B cell (primary cell): ENCODE measurements around the gene ESPN. TPM values are rescaled to one million over a fixed set of nuclear protein-coding genes. Genes with fewer than 3 reads are reported as not detected.

Source experiments
- ATAC-seq: fragments of 200-7000 bp; cut with Tn5 transposase; one replicate; pipeline ENCODE4 v1.10.0; 2021; ENCODE audit warnings: low read depth, mild to moderate bottlenecking, moderate number of reproducible peaks, moderate library complexity
- CTCF ChIA-PET: fragments of 350-600 bp; sonication (Branson Sonifier 250); formaldehyde crosslinking; loops from one replicate; lab custom pipeline; 2021; ENCODE audit warnings: antibody characterized with exemption, inconsistent platforms; lab: Charles Lee
- POLR2A ChIA-PET: fragments of 350-600 bp; sonication (Branson Sonifier 250); formaldehyde crosslinking; loops from one replicate; lab custom pipeline; 2021; ENCODE audit warnings: antibody characterized with exemption; lab: Charles Lee
- DNase-seq: peaks from one replicate; pipeline ENCODE4 v3.0.0; 2013
- H2AFZ ChIP-seq: 2 replicates; pipeline ENCODE4 v1.6.1; 2012; ENCODE audit warnings: mild to moderate bottlenecking, low read depth, low read length; ENCODE audit not compliant: insufficient read depth, poor library complexity, severe bottlenecking
- H3K27ac ChIP-seq, 2 donors: 1 replicate in 1 of 2; 2 replicates in 1 of 2; pipeline ENCODE4 v1.5.1; 2012 to 2013; ENCODE audit warnings: low read length in 2 of 2, mild to moderate bottlenecking in 2 of 2, moderate library complexity in 1 of 2
- H3K27me3 ChIP-seq, 4 experiments: fragments of 200-600 bp in 1 of 4; sonication (generic) in 1 of 4; replicated peaks in 1 of 4; 1 replicate in 2 of 4; 2 replicates in 2 of 4; pipeline versions ENCODE4 v1.6.1 to v1.7.0; 2013 to 2016; ENCODE audit warnings: low read length in 3 of 4, mild to moderate bottlenecking in 2 of 4, mixed read lengths in 1 of 4, moderate library complexity in 1 of 4; ENCODE audit not compliant: insufficient read depth in 4 of 4, control insufficient read depth in 3 of 4; ENCODE audit errors: control extremely low read depth in 1 of 4
- H3K36me3 ChIP-seq, 2 experiments: replicated peaks in 1 of 2; 1 replicate in 1 of 2; 2 replicates in 1 of 2; pipeline versions ENCODE4 v1.6.1 to v1.7.1; 2013; ENCODE audit warnings: low read length in 1 of 2; ENCODE audit not compliant: insufficient read depth in 2 of 2, control insufficient read depth in 1 of 2; ENCODE audit errors: control extremely low read depth in 1 of 2, extremely low read depth in 1 of 2
- H3K4me1 ChIP-seq, 2 donors: fragments of 200-600 bp in 1 of 2; sonication (generic) in 1 of 2; 1 replicate in 1 of 2; 2 replicates in 1 of 2; pipeline versions ENCODE4 v1.5.1 to v1.6.1; 2013 to 2017; ENCODE audit warnings: low read length in 2 of 2; ENCODE audit not compliant: control insufficient read depth in 2 of 2, insufficient read depth in 2 of 2
- H3K4me2 ChIP-seq: replicated peaks from 2 replicates; pipeline ENCODE3; 2012; ENCODE audit warnings: mild to moderate bottlenecking, low read depth, low read length; ENCODE audit not compliant: poor library complexity, severe bottlenecking
- H3K4me3 ChIP-seq, 5 experiments: fragments of 200-600 bp in 1 of 5; sonication (generic) in 1 of 5; 1 replicate in 3 of 5; 2 replicates in 2 of 5; pipeline versions ENCODE4 v1.5.1 to v1.7.0; 2011 to 2016; ENCODE audit warnings: low read length in 4 of 5, mild to moderate bottlenecking in 4 of 5, low read depth in 2 of 5, control low read depth in 1 of 5, moderate library complexity in 1 of 5; ENCODE audit not compliant: insufficient read depth in 1 of 5; ENCODE audit errors: control extremely low read depth in 1 of 5, extremely low read depth in 1 of 5
- H3K79me2 ChIP-seq: fragments of 200-600 bp; sonication (generic); one replicate; pipeline ENCODE4 v1.6.0; 2016; ENCODE audit warnings: low read length; ENCODE audit not compliant: control insufficient read depth, insufficient read depth
- H3K9ac ChIP-seq: fragments of 200-600 bp; sonication (generic); 2 replicates; pipeline ENCODE4 v1.6.1; 2017; ENCODE audit warnings: mild to moderate bottlenecking, low read length, moderate library complexity
- H3K9me3 ChIP-seq, 3 donors: one replicate each; pipeline versions ENCODE4 v1.6.1 to v1.7.1; 2013; ENCODE audit warnings: low read length in 2 of 3; ENCODE audit not compliant: control insufficient read depth in 2 of 3, insufficient read depth in 1 of 3; ENCODE audit errors: control extremely low read depth in 1 of 3
- H4K20me1 ChIP-seq: 2 replicates; pipeline ENCODE4 v1.6.0; 2012; ENCODE audit warnings: mild to moderate bottlenecking, low read length; ENCODE audit not compliant: insufficient read depth, control insufficient read depth, poor library complexity, severe bottlenecking
- H3K27ac Mint-ChIP-seq: one replicate; pipeline ENCODE4 v1.8.0; 2021; ENCODE audit warnings: mixed read lengths
- H3K27me3 Mint-ChIP-seq: one replicate; pipeline ENCODE4 v1.8.0; 2021; ENCODE audit warnings: mixed read lengths
- H3K4me1 Mint-ChIP-seq: one replicate; pipeline ENCODE4 v1.8.0; 2021; ENCODE audit warnings: mixed read lengths
- H3K4me3 Mint-ChIP-seq: one replicate; pipeline ENCODE4 v1.8.0; 2021; ENCODE audit warnings: mixed read lengths
- H3K9me3 Mint-ChIP-seq: one replicate; pipeline ENCODE4 v1.8.0; 2022; ENCODE audit warnings: mixed read lengths; ENCODE audit not compliant: insufficient read depth
- EZH2 ChIP-seq: IDR thresholded peaks from 2 replicates; pipeline ENCODE4 v1.6.1; 2012; ENCODE audit warnings: borderline replicate concordance, low read depth, mild to moderate bottlenecking, moderate library complexity, low read length; ENCODE audit not compliant: insufficient read depth, poor library complexity, severe bottlenecking
- WGBS: methylation state at CpG from one replicate; pipeline ENCODE4 v1.1.5; 2013; ENCODE audit warnings: missing lambda C conversion rate; ENCODE audit not compliant: insufficient coverage; 5-methylcytosine and 5-hydroxymethylcytosine counted together
- intact Hi-C: fragments of 100-400 bp; cut with micrococcal nuclease; formaldehyde crosslinking; loops from one replicate; pipeline ENCODE4 v1.10.0; 2022
- polyA plus RNA-seq: library from polyadenylated mRNA; depleted of rRNA; stranded (reverse); fragments of >200 nt; gene quantifications from 2 replicates; pipeline ENCODE4 v1.2.3, GENCODE V29; 2012
- total RNA-seq, 2 donors: library from RNA; stranded (reverse); fragments of 120-200 nt in 1 of 2; gene quantifications; 1 replicate in 1 of 2; 2 replicates in 1 of 2; pipeline versions ENCODE4 v1.2.3 to v1.2.4, GENCODE V29; 2013 to 2022
- TF ChIP-seq, protein P1 (sequence below): fragments of 200-600 bp; IDR thresholded peaks from one replicate; pipeline ENCODE4 v1.8.0; 2022; ENCODE audit warnings: antibody characterized with exemption, mild to moderate bottlenecking

ESPN gene
- total and polyA plus RNA-seq, 2 donors (not counting 1 experiment from before 2014, with no cell fraction given) = 0.19 to 0.25 TPM

DNA sequence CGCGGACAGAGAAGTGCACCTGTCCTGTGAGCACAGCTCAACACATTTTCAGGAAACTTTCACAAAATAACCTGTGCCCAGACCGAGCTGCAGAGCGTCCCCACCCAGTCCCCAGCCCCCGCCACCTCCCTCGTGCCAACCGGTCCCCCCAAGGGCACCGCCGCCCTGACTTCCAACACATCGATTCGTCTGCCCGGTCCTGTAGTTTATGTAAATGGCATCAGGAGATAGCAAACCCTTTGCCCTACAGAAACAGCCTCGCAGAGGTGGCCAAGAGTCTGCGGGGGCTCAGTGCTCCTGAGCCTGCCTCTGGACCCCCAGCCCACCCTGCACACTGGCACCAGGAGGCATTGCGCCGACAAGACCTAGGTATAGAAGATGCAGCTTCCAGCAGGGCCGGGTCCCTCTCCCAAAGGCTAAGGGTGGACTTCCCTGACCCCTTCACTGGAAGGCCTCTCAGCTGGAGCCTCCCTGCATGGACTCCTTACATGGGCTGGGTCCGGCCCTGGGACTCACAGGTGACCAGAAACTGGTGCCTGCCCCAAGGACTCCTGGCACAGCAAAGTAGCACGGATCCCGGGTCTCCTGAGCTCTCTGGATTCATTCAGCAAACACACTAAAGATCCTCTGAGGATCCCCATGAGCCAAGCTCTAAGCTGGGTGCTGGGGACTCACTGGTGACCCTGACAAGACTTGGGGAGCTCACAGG is 73.4 kb downstream of the ESPN start:
- H3K27me3 Mint-ChIP-seq = peaks cover 34% of the 10 kb centered on the region
- H3K9me3 Mint-ChIP-seq = no peaks in the 10 kb centered on the region
- Histone ChIP-seq H3K36me3 (no peaks in the 10 kb centered on the region), H3K27me3 (peaks cover 0 to 46% (median 12%) of the 10 kb centered on the region in 4 experiments), H3K9ac (peak overlapping the region; percentile 52), H4K20me1 (no peaks in the 10 kb centered on the region), H3K9me3 (no peaks in the 10 kb centered on the region), H2AFZ (peak overlapping the region; percentile 58), H3K4me2 (peak overlapping the region; percentile 89), H3K4me1 (peaks cover 13 to 17% of the 10 kb centered on the region in 2 donors), H3K79me2 (no peaks in the 10 kb centered on the region), H3K27ac (no peak overlapping the region), H3K4me3 (peak overlapping the region in 4 of 5 experiments; percentile 29 to 56 (median 48))
- no peak for TF ChIP-seq EZH2
- TF ChIP-seq, protein P1, sequence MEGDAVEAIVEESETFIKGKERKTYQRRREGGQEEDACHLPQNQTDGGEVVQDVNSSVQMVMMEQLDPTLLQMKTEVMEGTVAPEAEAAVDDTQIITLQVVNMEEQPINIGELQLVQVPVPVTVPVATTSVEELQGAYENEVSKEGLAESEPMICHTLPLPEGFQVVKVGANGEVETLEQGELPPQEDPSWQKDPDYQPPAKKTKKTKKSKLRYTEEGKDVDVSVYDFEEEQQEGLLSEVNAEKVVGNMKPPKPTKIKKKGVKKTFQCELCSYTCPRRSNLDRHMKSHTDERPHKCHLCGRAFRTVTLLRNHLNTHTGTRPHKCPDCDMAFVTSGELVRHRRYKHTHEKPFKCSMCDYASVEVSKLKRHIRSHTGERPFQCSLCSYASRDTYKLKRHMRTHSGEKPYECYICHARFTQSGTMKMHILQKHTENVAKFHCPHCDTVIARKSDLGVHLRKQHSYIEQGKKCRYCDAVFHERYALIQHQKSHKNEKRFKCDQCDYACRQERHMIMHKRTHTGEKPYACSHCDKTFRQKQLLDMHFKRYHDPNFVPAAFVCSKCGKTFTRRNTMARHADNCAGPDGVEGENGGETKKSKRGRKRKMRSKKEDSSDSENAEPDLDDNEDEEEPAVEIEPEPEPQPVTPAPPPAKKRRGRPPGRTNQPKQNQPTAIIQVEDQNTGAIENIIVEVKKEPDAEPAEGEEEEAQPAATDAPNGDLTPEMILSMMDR = no peak
- no peak overlapping the region for H3K27ac Mint-ChIP-seq
- POLR2A ChIA-PET = no interaction called here
- peak overlapping the region; percentile 80 for H3K4me3 Mint-ChIP-seq
- CTCF ChIA-PET = interaction anchor here (0.6 to 1.3 kb wide), 3 partner anchors 10 to 20 kb away, joined by 3 to 5 read pairs (median 4); no protein-coding TSS in a partner anchor
- peaks cover 13% of the 10 kb centered on the region for H3K4me1 Mint-ChIP-seq
- no peak for DNase-seq
- intact Hi-C loops = no loop called here
- ATAC-seq = no peak
- 84% methylated on average over 9 of the region's 20 CpGs for WGBS

DNA sequence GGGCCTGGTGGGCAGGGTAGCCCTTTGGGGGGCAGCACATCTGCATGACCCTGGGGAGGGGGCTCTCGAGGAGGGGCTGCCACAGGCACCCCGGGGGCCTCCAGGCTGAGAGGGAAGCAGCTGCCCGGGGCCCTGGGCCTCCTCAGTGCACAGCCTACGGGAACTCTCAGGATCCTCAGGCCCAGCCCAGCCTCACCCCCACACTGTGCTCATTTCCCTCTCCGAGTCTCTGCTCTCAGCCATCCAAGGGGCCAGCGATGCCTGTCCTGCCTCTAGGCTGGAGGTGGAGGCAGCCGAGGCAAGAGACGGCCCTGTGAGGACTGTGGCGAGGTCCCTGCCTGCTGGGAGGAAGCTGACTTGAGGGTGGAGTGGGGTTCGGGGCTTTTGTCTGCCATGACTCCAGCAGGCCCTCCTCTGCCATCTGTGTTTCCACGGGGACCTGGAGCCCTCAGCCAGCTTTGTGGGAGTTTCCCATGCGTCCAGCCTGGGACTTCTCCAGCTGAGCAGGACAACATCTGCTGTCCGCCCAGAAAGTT is 74.1 kb downstream of the ESPN start:
- H3K9ac ChIP-seq = no peak overlapping the region
- no peaks in the 10 kb centered on the region for H3K9me3 ChIP-seq
- POLR2A ChIA-PET = no interaction called here
- H4K20me1 ChIP-seq = no peaks in the 10 kb centered on the region
- H2AFZ ChIP-seq = no peak overlapping the region
- H3K27me3 ChIP-seq = peaks cover 0 to 46% (median 12%) of the 10 kb centered on the region in 4 experiments
- peaks cover 34% of the 10 kb centered on the region for H3K27me3 Mint-ChIP-seq
- peak overlapping the region; percentile 29 for H3K4me3 Mint-ChIP-seq
- intact Hi-C loops = no loop called here
- H3K27ac Mint-ChIP-seq = no peak overlapping the region
- no peaks in the 10 kb centered on the region for H3K36me3 ChIP-seq
- no peaks in the 10 kb centered on the region for H3K79me2 ChIP-seq
- TF ChIP-seq, protein P1 = no peak
- TF ChIP-seq EZH2 = no peak
- CTCF ChIA-PET = interaction anchor here (0.6 to 1.4 kb wide), 5 partner anchors 8 to 20 kb away, joined by 3 to 5 read pairs (median 4); partner anchors contain the start of gene PLEKHG5
- peaks cover 13% of the 10 kb centered on the region for H3K4me1 Mint-ChIP-seq
- H3K4me1 ChIP-seq = peaks cover 13 to 17% of the 10 kb centered on the region in 2 donors
- no peaks in the 10 kb centered on the region for H3K9me3 Mint-ChIP-seq
- no peak overlapping the region for H3K4me3 ChIP-seq
- 84% methylated on average over 11 of the region's 13 CpGs for WGBS
- H3K4me2 ChIP-seq = peak overlapping the region; percentile 89
- DNase-seq (no peak), ATAC-seq (no peak)
- H3K27ac ChIP-seq = no peak overlapping the region
